SU-DHL-6 (cell line): ENCODE results near the gene COL4A2.

Source experiments
- EZH2phosphoT487 ChIP-seq: fragments of 200-600 bp; sonication (generic), shearing (Covaris generic); conservative IDR thresholded peaks from 2 replicates; pipeline ENCODE4 v1.6.1; 2018; ENCODE audit warnings: mild to moderate bottlenecking, antibody characterized with exemption, low read length, moderate library complexity, mixed read lengths
- TF ChIP-seq, protein P1 (sequence below): fragments of 200-600 bp; sonication (generic); IDR thresholded peaks from one replicate; pipeline ENCODE4 v1.5.1; 2017; ENCODE audit warnings: antibody characterized with exemption, mild to moderate bottlenecking, low read length, moderate library complexity; ENCODE audit not compliant: insufficient read depth, poor library complexity, severe bottlenecking

DNA sequence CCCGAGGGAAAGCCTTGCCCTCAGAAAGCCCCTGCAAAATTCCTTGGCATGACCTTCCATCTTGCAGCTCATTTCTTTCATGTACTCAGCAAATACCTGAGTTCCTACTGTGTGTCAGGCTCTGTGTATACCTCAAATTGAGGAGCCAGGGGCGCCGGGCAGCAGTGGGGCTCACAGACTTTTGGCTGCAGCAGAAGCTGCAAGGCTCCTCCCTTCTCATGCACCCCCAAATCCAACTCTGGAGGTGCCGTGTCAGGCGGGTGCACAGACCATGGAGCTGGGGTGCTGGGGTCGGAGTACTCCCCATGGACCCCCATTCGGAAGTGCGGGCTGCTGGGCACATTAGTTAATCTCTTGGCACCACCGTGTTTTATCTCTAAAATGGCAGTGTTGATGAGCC, 72.3 kb downstream of the COL4A2 start:
- TF ChIP-seq, protein P1, sequence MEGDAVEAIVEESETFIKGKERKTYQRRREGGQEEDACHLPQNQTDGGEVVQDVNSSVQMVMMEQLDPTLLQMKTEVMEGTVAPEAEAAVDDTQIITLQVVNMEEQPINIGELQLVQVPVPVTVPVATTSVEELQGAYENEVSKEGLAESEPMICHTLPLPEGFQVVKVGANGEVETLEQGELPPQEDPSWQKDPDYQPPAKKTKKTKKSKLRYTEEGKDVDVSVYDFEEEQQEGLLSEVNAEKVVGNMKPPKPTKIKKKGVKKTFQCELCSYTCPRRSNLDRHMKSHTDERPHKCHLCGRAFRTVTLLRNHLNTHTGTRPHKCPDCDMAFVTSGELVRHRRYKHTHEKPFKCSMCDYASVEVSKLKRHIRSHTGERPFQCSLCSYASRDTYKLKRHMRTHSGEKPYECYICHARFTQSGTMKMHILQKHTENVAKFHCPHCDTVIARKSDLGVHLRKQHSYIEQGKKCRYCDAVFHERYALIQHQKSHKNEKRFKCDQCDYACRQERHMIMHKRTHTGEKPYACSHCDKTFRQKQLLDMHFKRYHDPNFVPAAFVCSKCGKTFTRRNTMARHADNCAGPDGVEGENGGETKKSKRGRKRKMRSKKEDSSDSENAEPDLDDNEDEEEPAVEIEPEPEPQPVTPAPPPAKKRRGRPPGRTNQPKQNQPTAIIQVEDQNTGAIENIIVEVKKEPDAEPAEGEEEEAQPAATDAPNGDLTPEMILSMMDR: no peak
- TF ChIP-seq EZH2phosphoT487: no peak
